Hepatocyte (in vitro differentiated cells): Measurements from ENCODE around the gene ATCAY. TPM values are rescaled to one million over a fixed set of nuclear protein-coding genes. Genes with fewer than 3 reads are reported as not detected.

Experiments used
- DNase-seq: peaks from one replicate; pipeline ENCODE4 v3.0.0-alpha.2; 2016; ENCODE audit warnings: low spot score
- H2AFZ ChIP-seq: fragments of 200-600 bp; sonication (generic); 2 replicates; pipeline ENCODE4 v1.6.0; 2016; ENCODE audit warnings: antibody characterized with exemption, mild to moderate bottlenecking
- H3K27ac ChIP-seq: fragments of 200-600 bp; sonication (generic); 2 replicates; pipeline ENCODE4 v1.5.1; 2016; ENCODE audit warnings: mild to moderate bottlenecking
- H3K27me3 ChIP-seq: fragments of 200-600 bp; sonication (generic); 2 replicates; pipeline ENCODE4 v1.6.1; 2016
- H3K36me3 ChIP-seq: fragments of 200-600 bp; sonication (generic); replicated peaks from 2 replicates; pipeline ENCODE4 v1.5.1; 2016; ENCODE audit warnings: low read depth; ENCODE audit not compliant: insufficient read depth
- H3K4me1 ChIP-seq: fragments of 200-600 bp; sonication (generic); 2 replicates; pipeline ENCODE4 v1.5.1; 2016; ENCODE audit warnings: mild to moderate bottlenecking, moderate library complexity; ENCODE audit not compliant: insufficient read depth
- H3K4me2 ChIP-seq: fragments of 200-600 bp; sonication (generic); 2 replicates; pipeline ENCODE4 v1.6.0; 2016
- H3K4me3 ChIP-seq: fragments of 200-600 bp; sonication (generic); 2 replicates; pipeline ENCODE4 v1.5.1; 2016; ENCODE audit warnings: mild to moderate bottlenecking
- H3K79me2 ChIP-seq: fragments of 200-600 bp; sonication (generic); 2 replicates; pipeline ENCODE4 v1.6.0; 2017; ENCODE audit warnings: mild to moderate bottlenecking
- H3K9me2 ChIP-seq: fragments of 200-600 bp; sonication (generic); replicated peaks from 2 replicates; pipeline ENCODE4 v1.6.0; 2017; ENCODE audit warnings: mild to moderate bottlenecking; ENCODE audit not compliant: insufficient read depth
- H3K9me3 ChIP-seq: fragments of 200-600 bp; sonication (generic); 2 replicates; pipeline ENCODE4 v1.5.1; 2016; ENCODE audit warnings: low read depth, mild to moderate bottlenecking
- H4K20me1 ChIP-seq: fragments of 200-600 bp; sonication (generic); 2 replicates; pipeline ENCODE4 v1.6.0; 2016; ENCODE audit warnings: mild to moderate bottlenecking; ENCODE audit not compliant: insufficient read depth, poor library complexity, severe bottlenecking
- CTCF ChIP-seq: fragments of 200-600 bp; sonication (generic); IDR thresholded peaks from 2 replicates; pipeline ENCODE4 v1.5.1; 2016; ENCODE audit warnings: antibody characterized with exemption, mild to moderate bottlenecking; ENCODE audit not compliant: poor library complexity
- EZH2 ChIP-seq: fragments of 200-600 bp; sonication (generic); IDR thresholded peaks from 2 replicates; pipeline ENCODE4 v1.6.1; 2016; ENCODE audit warnings: antibody characterized with exemption, mild to moderate bottlenecking, borderline replicate concordance
- EZH2phosphoT487 ChIP-seq: fragments of 200-600 bp; sonication (generic); IDR thresholded peaks from one replicate; pipeline ENCODE4 v1.6.1; 2018; ENCODE audit warnings: antibody characterized with exemption, mild to moderate bottlenecking, low read depth, moderate library complexity; ENCODE audit not compliant: unreplicated experiment, severe bottlenecking
- WGBS: methylation state at CpG from one replicate; pipeline ENCODE4 v1.1.6; 2016; ENCODE audit warnings: low lambda C conversion rate; ENCODE audit errors: missing lambda C conversion rate; 5-methylcytosine and 5-hydroxymethylcytosine counted together
- polyA plus RNA-seq: library from polyadenylated mRNA; unstranded; fragments of >200 nt; fragmentation: Nextera tagmentation; extraction: Ambion mirVana; gene quantifications from 2 replicates; pipeline ENCODE4 v1.2.1, GENCODE V29; 2016
- total RNA-seq: library from RNA; depleted of rRNA; stranded (reverse); fragments of >200 nt; gene quantifications from 2 replicates; pipeline ENCODE4 v1.2.3, GENCODE V29; 2014

Gene ATCAY
- total and polyA plus RNA-seq, 2 experiments from 2014 or later: 0.13 TPM; not detected in 1

GRCh38 chr19:3855320-3855719 lies 25.2 kb upstream of the ATCAY start:
- no peak overlapping the region for H3K4me2 ChIP-seq
- no peak overlapping the region for H2AFZ ChIP-seq
- H4K20me1 ChIP-seq: no peaks in the 10 kb centered on the region
- DNase-seq: no peak
- no peaks in the 10 kb centered on the region for H3K9me2 ChIP-seq
- no peak overlapping the region for H3K27ac ChIP-seq
- no peaks in the 10 kb centered on the region for H3K4me1 ChIP-seq
- no peaks in the 10 kb centered on the region for H3K9me3 ChIP-seq
- H3K27me3 ChIP-seq: no peaks in the 10 kb centered on the region
- no peaks in the 10 kb centered on the region for H3K36me3 ChIP-seq
- WGBS: 96% methylated on average over 19 of the region's 19 CpGs
- H3K79me2 ChIP-seq: no peaks in the 10 kb centered on the region
- no peak for TF ChIP-seq CTCF
- TF ChIP-seq EZH2phosphoT487: no peak
- TF ChIP-seq EZH2: no peak
- no peak overlapping the region for H3K4me3 ChIP-seq

DNA sequence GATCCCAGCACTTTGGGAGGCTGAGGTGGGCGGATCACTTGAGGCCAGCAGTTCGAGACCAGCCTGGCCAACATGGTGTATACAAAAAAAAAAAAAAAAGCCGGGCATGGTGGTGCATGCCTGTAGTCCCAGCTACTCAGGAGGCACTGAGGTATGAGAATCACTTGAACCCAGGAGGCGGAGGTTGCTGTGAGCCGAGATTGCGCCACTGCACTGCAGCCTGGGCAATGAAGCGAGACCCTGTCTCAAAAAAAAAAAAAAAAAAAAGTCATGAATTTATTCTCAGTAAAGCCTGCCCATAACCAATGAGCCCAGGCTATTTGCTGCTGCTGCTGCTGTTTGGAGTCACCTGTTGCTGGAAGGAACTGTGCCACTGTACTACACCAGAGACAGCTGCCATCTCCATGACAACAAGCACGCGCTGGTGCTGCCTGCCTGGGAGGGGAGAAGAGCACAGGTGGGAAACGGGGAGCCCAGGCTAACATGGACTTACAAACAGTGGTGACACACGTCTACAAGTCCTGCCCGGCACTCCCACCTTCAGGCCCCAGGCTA lies 23.0 kb upstream of the ATCAY start:
- no peaks in the 10 kb centered on the region for H3K9me2 ChIP-seq
- H3K4me2 ChIP-seq: no peak overlapping the region
- H3K36me3 ChIP-seq: no peaks in the 10 kb centered on the region
- no peak for TF ChIP-seq EZH2phosphoT487
- no peak for TF ChIP-seq EZH2
- no peak for TF ChIP-seq CTCF
- no peaks in the 10 kb centered on the region for H3K4me1 ChIP-seq
- no peak overlapping the region for H3K27ac ChIP-seq
- H2AFZ ChIP-seq: no peak overlapping the region
- no peak overlapping the region for H3K4me3 ChIP-seq
- H4K20me1 ChIP-seq: no peaks in the 10 kb centered on the region
- WGBS: 94% methylated on average over 12 of the region's 12 CpGs
- no peak for DNase-seq
- no peaks in the 10 kb centered on the region for H3K9me3 ChIP-seq
- no peaks in the 10 kb centered on the region for H3K79me2 ChIP-seq
- H3K27me3 ChIP-seq: no peaks in the 10 kb centered on the region

DNA sequence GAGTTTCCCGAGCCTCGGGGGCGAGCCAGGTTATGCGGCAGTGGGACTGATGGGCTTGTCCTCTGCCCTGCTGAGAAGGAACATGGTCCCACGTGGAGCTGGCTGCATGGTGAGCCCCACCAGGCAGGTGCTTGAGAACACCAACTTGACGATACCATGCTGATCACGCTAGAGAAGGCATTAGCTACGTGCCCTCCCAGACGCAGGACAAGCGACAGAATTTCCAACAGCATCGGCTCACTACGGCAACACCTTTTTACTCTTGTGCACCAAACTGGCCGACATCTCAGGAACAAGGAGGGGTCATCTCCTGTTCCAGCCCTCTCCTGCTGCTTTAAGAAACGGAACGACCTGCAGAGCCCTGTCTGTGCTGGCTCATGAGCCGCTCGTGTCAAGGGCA lies 20.0 kb upstream of the ATCAY start:
- no peak for DNase-seq
- Histone ChIP-seq H3K4me1 (no peaks in the 10 kb centered on the region), H3K9me3 (no peaks in the 10 kb centered on the region), H4K20me1 (no peaks in the 10 kb centered on the region), H3K27me3 (no peaks in the 10 kb centered on the region), H3K4me3 (no peak overlapping the region), H3K79me2 (no peaks in the 10 kb centered on the region), H3K4me2 (no peak overlapping the region), H2AFZ (no peak overlapping the region), H3K36me3 (no peaks in the 10 kb centered on the region), H3K27ac (no peak overlapping the region), H3K9me2 (no peaks in the 10 kb centered on the region)
- TF ChIP-seq EZH2phosphoT487: no peak
- TF ChIP-seq CTCF: no peak
- no peak for TF ChIP-seq EZH2
- 94% methylated on average over 17 of the region's 17 CpGs for WGBS
